Parathyroid adenoma (tissue), 2 donors: ENCODE results near the gene SIGLEC10.
A peak's percentile ranks its signal among the peaks of the same experiment; 100 is the strongest.

Experiments used
- H2AFZ ChIP-seq: fragments of 300-600 bp; sonication (generic); one replicate; pipeline ENCODE4 v1.7.0; 2017; ENCODE audit warnings: antibody characterized with exemption, mild to moderate bottlenecking
- H3K27ac ChIP-seq: fragments of 300-600 bp; sonication (generic); one replicate; pipeline ENCODE4 v1.7.0; 2017
- H3K27me3 ChIP-seq: fragments of 300-600 bp; sonication (generic); one replicate; pipeline ENCODE4 v1.7.0; 2017; ENCODE audit warnings: low read length; ENCODE audit not compliant: control insufficient read depth, insufficient read depth
- H3K36me3 ChIP-seq: fragments of 300-600 bp; sonication (generic); one replicate; pipeline ENCODE4 v1.7.0; 2017; ENCODE audit warnings: low read length; ENCODE audit not compliant: control insufficient read depth, insufficient read depth
- H3K4me1 ChIP-seq: fragments of 300-600 bp; sonication (generic); one replicate; pipeline ENCODE4 v1.7.0; 2017; ENCODE audit warnings: control low read depth
- H3K4me2 ChIP-seq: fragments of 300-600 bp; sonication (generic); one replicate; pipeline ENCODE4 v1.7.0; 2017; ENCODE audit warnings: low read length
- H3K4me3 ChIP-seq: fragments of 300-600 bp; sonication (generic); one replicate; pipeline ENCODE4 v1.7.0; 2017; ENCODE audit warnings: low read depth, low read length
- H3K79me2 ChIP-seq: fragments of 300-600 bp; sonication (generic); one replicate; pipeline ENCODE4 v1.7.0; 2017; ENCODE audit warnings: control low read depth
- H3K9ac ChIP-seq: fragments of 300-600 bp; sonication (generic); one replicate; pipeline ENCODE4 v1.7.0; 2017; ENCODE audit warnings: mild to moderate bottlenecking
- H3K9me3 ChIP-seq: fragments of 300-600 bp; sonication (generic); one replicate; pipeline ENCODE4 v1.7.0; 2017; ENCODE audit warnings: low read length; ENCODE audit not compliant: control insufficient read depth
- CTCF ChIP-seq: fragments of 300-600 bp; sonication (generic); IDR thresholded peaks from one replicate; pipeline ENCODE4 v1.7.0; 2017; ENCODE audit warnings: antibody characterized with exemption, mild to moderate bottlenecking
- donor health status: primary hyperparathyroidism.

Gene SIGLEC10

GRCh38 chr19:51370230-51370629 lies 47.2 kb downstream of the SIGLEC10 start:
- no peaks in the 10 kb centered on the region for H3K27me3 ChIP-seq
- no peaks in the 10 kb centered on the region for H3K9me3 ChIP-seq
- no peak for TF ChIP-seq CTCF
- no peak overlapping the region for H3K4me3 ChIP-seq
- no peak overlapping the region for H3K4me2 ChIP-seq
- peaks cover 7% of the 10 kb centered on the region for H3K4me1 ChIP-seq
- no peak overlapping the region for H2AFZ ChIP-seq
- H3K27ac ChIP-seq, result no peak overlapping the region
- H3K9ac ChIP-seq, result no peak overlapping the region
- peaks cover 5% of the 10 kb centered on the region for H3K79me2 ChIP-seq
- H3K36me3 ChIP-seq, result no peaks in the 10 kb centered on the region

- peak within 1 kb of the TSS; percentile 98 for H3K27ac ChIP-seq
- peaks cover 10% of the 10 kb centered on the region for H3K4me1 ChIP-seq
- H3K9ac ChIP-seq, result peak within 1 kb of the TSS; percentile 67
- H2AFZ ChIP-seq, result peak within 1 kb of the TSS; percentile 100
- H3K4me3 ChIP-seq, result peak within 1 kb of the TSS; percentile 81
- H3K9me3 ChIP-seq, result no peaks in the 10 kb centered on the region
- TF ChIP-seq CTCF, result no peak
- no peaks in the 10 kb centered on the region for H3K27me3 ChIP-seq
- peaks cover 9% of the 10 kb centered on the region for H3K79me2 ChIP-seq
- no peaks in the 10 kb centered on the region for H3K36me3 ChIP-seq
- peak within 1 kb of the TSS; percentile 92 for H3K4me2 ChIP-seq
These were observed 48.8 kb downstream of the SIGLEC10 start, which contains the start of gene CLDND2 for GRCh38 chr19:51368366-51369282. TSS of gene CLDND2 (minus strand) at chr19:51369003. CDS start at chr19:51368577, 426 bp downstream.

DNA sequence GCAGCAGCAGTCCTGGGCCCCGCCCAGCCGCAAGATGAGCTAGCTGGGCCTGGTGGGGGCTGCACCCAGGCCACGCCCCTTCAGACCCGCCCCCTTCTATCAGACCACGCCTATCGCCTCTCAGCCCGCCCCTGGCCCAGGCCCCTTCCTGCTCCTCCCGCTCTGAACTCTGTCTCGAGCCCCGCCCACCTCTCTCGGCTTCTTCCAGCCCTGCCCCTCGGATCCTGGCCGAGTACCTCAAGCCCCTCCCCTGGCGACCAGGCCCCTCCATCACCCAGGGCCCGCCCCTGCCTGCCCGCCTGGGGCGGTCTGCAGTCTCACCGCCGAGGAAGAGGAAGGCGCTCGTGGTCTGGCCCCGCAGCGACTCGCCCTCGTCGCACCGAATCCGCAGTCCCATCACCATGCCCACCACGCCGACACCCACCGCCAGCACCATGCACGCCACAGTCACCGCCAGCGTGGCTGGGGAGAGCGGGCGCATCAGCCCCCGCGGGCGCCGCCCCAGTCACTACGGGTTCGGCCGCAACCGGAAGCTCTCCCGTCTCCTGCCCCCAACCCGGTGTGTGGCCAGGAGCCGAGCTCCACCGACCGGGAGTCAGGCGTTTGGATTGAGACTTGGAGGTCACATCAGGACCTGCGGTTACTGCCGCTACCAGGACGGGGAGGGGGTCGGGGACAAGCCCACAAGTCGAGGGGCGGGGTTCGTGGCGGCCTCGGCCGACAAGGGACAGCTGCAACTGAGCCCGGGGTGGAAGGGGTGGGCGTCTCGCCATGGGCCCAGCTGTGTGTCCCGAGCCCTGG lies 49.7 kb downstream of the SIGLEC10 start:
- H3K4me2 ChIP-seq, result peak overlapping the region; percentile 100
- peaks cover 12% of the 10 kb centered on the region for H3K79me2 ChIP-seq
- peak overlapping the region; percentile 98 for H3K27ac ChIP-seq
- no peaks in the 10 kb centered on the region for H3K27me3 ChIP-seq
- H2AFZ ChIP-seq, result peak overlapping the region; percentile 100
- peak overlapping the region; percentile 67 for H3K9ac ChIP-seq
- no peak for TF ChIP-seq CTCF
- H3K36me3 ChIP-seq, result no peaks in the 10 kb centered on the region
- H3K4me3 ChIP-seq, result peak overlapping the region; percentile 81
- peaks cover 10% of the 10 kb centered on the region for H3K4me1 ChIP-seq
- no peaks in the 10 kb centered on the region for H3K9me3 ChIP-seq

DNA sequence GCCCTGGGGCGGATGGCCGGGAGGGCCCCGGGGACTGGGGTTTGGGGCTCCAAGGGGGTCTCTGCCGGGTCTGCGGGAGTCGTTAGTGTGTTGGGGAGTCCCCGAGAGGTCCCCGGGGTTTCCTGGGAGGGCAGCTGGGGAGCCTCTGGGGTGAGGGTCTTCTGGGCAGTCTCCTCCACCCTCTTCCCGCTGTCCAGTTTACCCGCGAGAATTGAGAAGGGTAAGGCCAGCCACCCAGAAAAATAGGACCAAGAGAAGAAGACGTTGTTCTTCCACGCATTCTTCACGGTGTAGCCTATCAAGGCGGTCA lies 50.2 kb downstream of the SIGLEC10 start:
- peak overlapping the region; percentile 98 for H3K27ac ChIP-seq
- H3K36me3 ChIP-seq, result no peaks in the 10 kb centered on the region
- no peak for TF ChIP-seq CTCF
- no peaks in the 10 kb centered on the region for H3K27me3 ChIP-seq
- H3K9me3 ChIP-seq, result no peaks in the 10 kb centered on the region
- peak overlapping the region; percentile 81 for H3K4me3 ChIP-seq
- peak overlapping the region; percentile 95 for H3K9ac ChIP-seq
- H3K4me1 ChIP-seq, result peaks cover 10% of the 10 kb centered on the region
- H3K79me2 ChIP-seq, result peaks cover 15% of the 10 kb centered on the region
- peak overlapping the region; percentile 100 for H2AFZ ChIP-seq
- peak overlapping the region; percentile 100 for H3K4me2 ChIP-seq
